GM21576 (cell line): ENCODE results near the gene SND1.

ENCODE experiments used
- ATAC-seq: cut with Tn5 transposase; IDR thresholded peaks from one replicate; pipeline ENCODE4 v1.9.1; 2021; ENCODE audit warnings: mild to moderate bottlenecking, moderate library complexity; ENCODE audit not compliant: unreplicated experiment

SND1 gene

DNA sequence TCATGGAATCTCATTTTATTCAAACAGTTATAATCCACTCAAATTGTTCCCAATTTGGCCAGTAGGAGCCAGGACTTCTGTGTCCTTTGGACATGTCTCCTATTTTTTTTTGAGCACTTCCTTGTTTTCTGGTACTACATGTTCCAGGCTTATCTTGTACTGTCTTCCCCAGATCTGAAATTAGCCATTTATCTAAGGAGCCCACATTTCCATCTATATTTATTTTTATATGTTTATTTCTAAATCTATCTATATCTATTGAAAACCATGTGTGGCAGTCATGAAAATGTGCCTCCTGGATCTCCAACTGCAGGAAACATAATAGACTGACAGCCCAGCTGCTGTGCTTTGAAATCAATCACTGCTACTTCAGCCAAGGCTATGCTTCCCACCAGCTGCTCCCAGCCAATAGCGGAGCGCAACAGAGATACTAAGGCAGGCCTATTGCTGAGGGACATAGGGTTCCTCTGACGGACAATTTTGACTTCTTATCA lies 232.1 kb downstream of the SND1 start:
- ATAC-seq, result no peak

- no peak for ATAC-seq
Observed at GRCh38 chr7:127885222-127885772, 233.3 kb downstream of the SND1 start.

GRCh38 chr7:127885843-127886242 lies 233.8 kb downstream of the SND1 start:
- no peak for ATAC-seq

DNA sequence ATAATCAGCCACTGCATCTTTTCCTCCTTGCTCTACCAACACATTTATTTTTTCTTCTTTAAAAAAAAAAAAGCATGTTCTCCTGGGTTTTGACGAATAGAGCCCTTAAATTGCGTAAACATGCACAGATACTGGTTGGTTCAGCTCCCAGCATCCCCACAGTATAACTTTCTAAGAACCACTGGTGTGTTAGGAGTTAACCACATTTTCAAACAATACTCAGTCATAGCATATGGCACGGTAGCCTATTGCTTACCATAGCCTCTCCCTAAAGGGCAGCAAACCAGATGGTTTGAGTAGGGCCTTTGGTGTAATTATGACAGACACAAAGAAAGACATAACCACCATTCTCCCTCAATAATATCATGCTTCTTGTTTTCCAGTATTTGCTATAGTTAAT lies 234.3 kb downstream of the SND1 start:
- ATAC-seq, result no peak

- ATAC-seq, result no peak
Observed at GRCh38 chr7:127887096-127887495, 235.1 kb downstream of the SND1 start.

- ATAC-seq, result no peak
Observed at GRCh38 chr7:127887631-127888030, 235.6 kb downstream of the SND1 start.

- ATAC-seq, result no peak
Observed at GRCh38 chr7:127888411-127888810, 236.4 kb downstream of the SND1 start.

GRCh38 chr7:127888825-127889224 lies 236.8 kb downstream of the SND1 start:
- ATAC-seq, result no peak

GRCh38 chr7:127889677-127890076 lies 237.7 kb downstream of the SND1 start:
- no peak for ATAC-seq

- ATAC-seq, result no peak
Observed at GRCh38 chr7:127890726-127891125, 238.7 kb downstream of the SND1 start.

DNA sequence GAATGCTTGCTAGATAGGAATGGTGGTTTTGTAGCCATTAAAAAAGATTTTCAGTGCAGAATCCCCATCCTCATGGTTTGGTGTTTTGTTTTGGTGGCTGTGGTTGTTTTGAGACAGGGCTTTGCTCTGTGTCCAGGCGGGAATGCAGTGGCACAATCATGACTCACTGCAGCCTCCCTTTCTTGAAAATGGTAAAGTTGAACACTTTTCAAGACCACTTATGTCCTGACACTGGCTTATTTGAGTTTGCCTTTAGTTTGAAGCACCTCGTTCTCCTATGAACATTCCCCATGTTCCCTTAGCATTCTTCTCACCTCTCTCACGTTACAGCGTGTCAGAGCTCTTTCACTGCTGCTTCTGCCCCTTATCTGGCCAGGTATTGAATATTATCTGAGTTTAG lies 239.2 kb downstream of the SND1 start:
- ATAC-seq, result no peak

GRCh38 chr7:127891854-127892438 lies 240.0 kb downstream of the SND1 start:
- no peak for ATAC-seq

DNA sequence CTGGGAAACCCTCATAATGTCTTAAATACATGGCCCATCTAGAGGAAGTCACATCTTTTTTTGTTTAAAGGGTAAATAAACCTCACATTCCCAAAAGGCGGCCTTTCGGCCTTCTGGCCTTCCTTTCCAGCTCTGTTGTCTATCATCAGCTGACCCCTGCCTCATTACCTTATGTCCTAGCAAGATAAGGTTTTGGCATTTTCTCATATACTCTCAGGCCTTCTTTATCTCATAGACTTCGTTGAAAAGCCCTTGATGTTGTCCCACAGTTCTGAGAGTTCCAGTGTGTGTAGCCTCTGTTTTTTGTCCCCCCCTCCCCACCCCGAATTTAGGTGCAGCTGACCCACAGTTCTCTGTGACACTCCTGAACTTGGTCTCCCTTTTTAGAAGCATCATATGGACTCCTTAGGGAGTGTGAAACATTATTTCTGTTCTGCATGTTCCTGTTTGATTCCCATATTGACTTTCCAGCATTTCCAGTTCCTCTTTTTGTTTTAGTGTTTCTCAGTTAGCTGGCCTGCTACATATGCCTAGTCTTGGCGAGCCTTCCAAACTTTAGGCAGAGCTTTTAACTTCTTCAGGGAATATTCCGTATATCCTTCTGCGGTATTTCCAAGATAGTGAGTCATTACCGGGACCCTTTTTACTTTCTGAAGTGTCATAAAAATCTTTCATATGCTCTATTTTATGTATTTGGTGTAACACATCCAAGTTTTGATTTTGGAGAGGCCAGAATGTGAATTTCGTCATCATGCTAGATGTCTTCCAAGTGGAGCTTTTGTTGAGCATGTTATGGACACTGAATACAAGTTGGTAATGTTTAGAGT lies 240.7 kb downstream of the SND1 start:
- no peak for ATAC-seq

GRCh38 chr7:127893547-127893946 lies 241.6 kb downstream of the SND1 start:
- no peak for ATAC-seq

DNA sequence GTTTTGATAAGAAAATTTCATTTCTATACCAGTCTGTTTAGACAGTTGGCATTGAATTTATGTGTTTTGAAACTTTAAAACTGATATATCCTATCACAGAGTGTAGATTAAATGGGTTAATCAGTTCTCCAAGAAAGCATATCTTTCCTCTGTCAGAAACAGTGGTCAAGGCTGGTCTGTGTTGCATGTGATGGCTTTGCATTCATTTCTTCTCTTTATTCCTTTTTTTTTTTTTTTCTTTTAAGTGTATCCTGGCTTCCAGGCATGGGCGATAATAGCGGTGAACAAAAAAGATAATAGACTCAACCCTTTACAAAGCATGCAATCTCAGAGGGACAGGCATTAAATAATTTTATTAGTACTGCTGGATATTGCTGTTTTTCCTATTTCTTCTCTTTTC lies 242.6 kb downstream of the SND1 start:
- no peak for ATAC-seq

- no peak for ATAC-seq
Observed at GRCh38 chr7:127895360-127895759, 243.4 kb downstream of the SND1 start.

- ATAC-seq, result no peak
Observed at GRCh38 chr7:127895814-127896280, 243.9 kb downstream of the SND1 start.

DNA sequence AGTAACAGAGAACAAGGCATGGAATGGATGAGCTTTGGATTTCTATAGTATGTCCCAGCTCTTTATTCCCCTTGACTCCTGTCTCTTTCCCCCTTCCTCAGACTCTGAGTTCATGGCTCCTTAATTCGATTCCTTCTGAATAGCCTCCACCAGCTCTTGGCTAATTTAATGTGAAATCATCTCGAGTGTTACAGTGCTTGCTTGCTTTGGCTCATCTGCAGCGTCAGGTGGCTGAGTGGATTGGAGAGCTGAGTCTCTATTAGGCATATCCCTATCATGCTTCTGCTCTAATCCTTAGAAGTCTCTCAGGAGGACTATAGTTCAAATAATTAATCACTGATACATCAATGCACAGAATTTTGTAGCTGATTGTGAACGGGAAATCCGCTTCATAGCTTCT lies 244.7 kb downstream of the SND1 start:
- ATAC-seq, result no peak

DNA sequence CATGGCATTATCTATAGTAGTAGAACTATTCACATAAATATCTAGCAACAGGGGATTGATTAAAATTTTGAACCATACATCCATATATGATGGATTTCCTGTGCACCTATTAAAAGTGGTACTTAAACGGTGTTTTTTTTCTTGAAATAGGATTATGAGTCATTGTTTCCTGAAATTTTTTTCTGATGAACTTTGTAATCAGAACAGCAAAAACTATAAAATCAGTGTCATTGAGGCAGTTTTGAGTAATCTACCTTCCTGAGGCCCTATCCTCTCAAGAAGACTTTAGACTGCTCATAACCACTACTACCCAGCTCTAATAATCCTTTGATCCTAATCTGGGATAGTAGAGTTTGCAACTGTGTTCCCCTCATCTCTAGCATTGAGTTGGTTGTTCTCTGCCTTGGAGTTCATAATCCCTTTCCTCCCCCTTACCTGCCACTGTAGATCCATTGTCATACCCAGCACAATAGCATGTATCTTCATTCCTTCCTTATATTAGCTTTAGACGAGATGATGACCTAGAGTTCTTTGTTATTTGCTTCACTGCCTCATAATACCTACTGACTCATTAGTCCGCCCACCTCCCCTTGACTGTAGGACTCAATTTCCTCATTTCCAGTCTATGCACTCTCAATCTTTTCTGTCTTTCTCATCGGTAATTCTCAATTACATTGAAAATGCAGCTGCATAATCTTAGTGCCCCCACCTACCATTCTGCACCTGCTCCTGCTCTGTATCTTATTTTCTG lies 245.9 kb downstream of the SND1 start:
- no peak for ATAC-seq

DNA sequence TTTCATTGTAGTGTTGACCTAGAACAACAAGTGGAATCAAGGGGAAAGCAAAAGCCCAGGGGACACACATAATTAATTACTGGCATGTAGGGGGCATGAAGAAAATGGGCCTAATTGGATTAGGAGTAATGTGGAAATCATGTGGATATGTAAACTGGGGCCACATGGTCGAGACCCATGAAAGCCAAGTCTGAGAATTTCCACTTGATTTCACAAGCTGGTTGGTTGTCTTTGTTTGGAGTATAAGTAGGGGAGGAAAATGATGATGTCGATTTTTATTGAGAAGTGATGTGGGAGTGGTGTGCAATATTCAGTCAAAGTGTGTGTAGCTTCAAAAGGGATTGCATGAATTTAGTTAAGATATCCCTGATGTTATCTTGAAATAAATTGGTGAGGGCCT lies 247.4 kb downstream of the SND1 start:
- ATAC-seq, result no peak

GRCh38 chr7:127900141-127900540 lies 248.1 kb downstream of the SND1 start:
- no peak for ATAC-seq
